NT2/D1 (cell line): Measurements from ENCODE around the gene NUTM2A.
"Not testable (repeated sequence)": the region's sequence is repeated elsewhere in the genome, so short reads cannot be mapped to it uniquely, and the experiment has no call there.

Source experiments
- DNase-seq: peaks from one replicate; pipeline ENCODE4 v3.0.0-alpha.2; 2011; ENCODE audit warnings: low read depth, low spot score
- H3K27me3 ChIP-seq: 2 replicates; pipeline ENCODE4 v1.6.0; 2011; ENCODE audit warnings: mild to moderate bottlenecking; ENCODE audit not compliant: insufficient read length, insufficient read depth
- H3K36me3 ChIP-seq: 2 replicates; pipeline ENCODE4 v1.6.1; 2011; ENCODE audit warnings: mild to moderate bottlenecking, low read length, mixed read lengths; ENCODE audit not compliant: insufficient read depth, insufficient read length
- H3K4me1 ChIP-seq: 2 replicates; pipeline ENCODE4 v1.5.1; 2011; ENCODE audit not compliant: insufficient read depth, insufficient read length
- H3K4me3 ChIP-seq: 2 replicates; pipeline ENCODE4 v1.5.1; 2011; ENCODE audit warnings: low read depth; ENCODE audit not compliant: insufficient read length
- H3K9ac ChIP-seq: 2 replicates; pipeline ENCODE4 v1.6.0; 2011; ENCODE audit warnings: low read depth; ENCODE audit not compliant: insufficient read length
- H3K9me3 ChIP-seq: 2 replicates; pipeline ENCODE4 v1.5.1; 2011; ENCODE audit warnings: mild to moderate bottlenecking, low read length; ENCODE audit not compliant: insufficient read depth

The NUTM2A gene

GRCh38 chr10:87225148-87225547 is at the start of gene NUTM2A:
NUTM2A (plus strand) TSS chr10:87225448; CDS start chr10:87225831, 383 bp downstream.
- not testable (repeated sequence) for H3K36me3 ChIP-seq

GRCh38 chr10:87177587-87177986 is 47.7 kb upstream of the NUTM2A start:
- H3K27me3 ChIP-seq, H3K36me3 ChIP-seq, DNase-seq, H3K4me1 ChIP-seq, H3K9me3 ChIP-seq, H3K4me3 ChIP-seq, H3K9ac ChIP-seq: not testable (repeated sequence)

More at GRCh38 chr10:87225148-87225547, at the start of gene NUTM2A:
- not testable (repeated sequence) for H3K27me3 ChIP-seq, H3K4me3 ChIP-seq, H3K4me1 ChIP-seq, H3K9ac ChIP-seq, DNase-seq, H3K9me3 ChIP-seq

GRCh38 chr10:87184421-87184820 is 40.8 kb upstream of the NUTM2A start:
- H3K9me3 ChIP-seq, H3K27me3 ChIP-seq, DNase-seq, H3K36me3 ChIP-seq, H3K9ac ChIP-seq, H3K4me3 ChIP-seq, H3K4me1 ChIP-seq: not testable (repeated sequence)

- not testable (repeated sequence) for DNase-seq, H3K4me3 ChIP-seq, H3K9ac ChIP-seq, H3K36me3 ChIP-seq, H3K4me1 ChIP-seq, H3K9me3 ChIP-seq, H3K27me3 ChIP-seq
These were observed 39.2 kb upstream of the NUTM2A start for GRCh38 chr10:87186016-87186415.

GRCh38 chr10:87187573-87187972 is 37.7 kb upstream of the NUTM2A start:
- not testable (repeated sequence) for H3K36me3 ChIP-seq

GRCh38 chr10:87191841-87192240 is 33.4 kb upstream of the NUTM2A start:
- not testable (repeated sequence) for H3K4me1 ChIP-seq, H3K27me3 ChIP-seq, H3K9ac ChIP-seq, H3K4me3 ChIP-seq, H3K36me3 ChIP-seq, H3K9me3 ChIP-seq, DNase-seq

More at GRCh38 chr10:87187573-87187972, 37.7 kb upstream of the NUTM2A start:
- H3K27me3 ChIP-seq, DNase-seq, H3K9me3 ChIP-seq, H3K9ac ChIP-seq, H3K4me3 ChIP-seq, H3K4me1 ChIP-seq: not testable (repeated sequence)

GRCh38 chr10:87200924-87201323 is 24.3 kb upstream of the NUTM2A start:
- not testable (repeated sequence) for DNase-seq, H3K27me3 ChIP-seq, H3K9me3 ChIP-seq, H3K9ac ChIP-seq, H3K36me3 ChIP-seq, H3K4me3 ChIP-seq, H3K4me1 ChIP-seq

GRCh38 chr10:87204801-87205200 is 20.4 kb upstream of the NUTM2A start:
- not testable (repeated sequence) for H3K9me3 ChIP-seq, H3K4me3 ChIP-seq, H3K36me3 ChIP-seq, H3K4me1 ChIP-seq, DNase-seq, H3K27me3 ChIP-seq, H3K9ac ChIP-seq

- H3K4me3 ChIP-seq, H3K9me3 ChIP-seq, H3K27me3 ChIP-seq, H3K4me1 ChIP-seq, H3K9ac ChIP-seq, DNase-seq, H3K36me3 ChIP-seq: not testable (repeated sequence)
These were observed 18.3 kb upstream of the NUTM2A start for GRCh38 chr10:87206922-87207321.

GRCh38 chr10:87210309-87210708 is 14.9 kb upstream of the NUTM2A start:
- H3K9me3 ChIP-seq, H3K9ac ChIP-seq, H3K27me3 ChIP-seq, H3K4me1 ChIP-seq, H3K36me3 ChIP-seq, DNase-seq, H3K4me3 ChIP-seq: not testable (repeated sequence)

- H3K27me3 ChIP-seq, H3K9ac ChIP-seq, H3K4me1 ChIP-seq, DNase-seq, H3K36me3 ChIP-seq, H3K4me3 ChIP-seq, H3K9me3 ChIP-seq: not testable (repeated sequence)
These were observed 13.4 kb upstream of the NUTM2A start for GRCh38 chr10:87211848-87212247.

- DNase-seq, H3K36me3 ChIP-seq, H3K4me3 ChIP-seq, H3K9me3 ChIP-seq, H3K27me3 ChIP-seq, H3K4me1 ChIP-seq, H3K9ac ChIP-seq: not testable (repeated sequence)
These were observed 12.0 kb upstream of the NUTM2A start for GRCh38 chr10:87213150-87213765.
